Measurements from ENCODE around the gene KATNBL1.
A peak's percentile ranks its signal among the peaks of the same experiment; 100 is the strongest.
"Not testable (repeated sequence)": the region's sequence is repeated elsewhere in the genome, so short reads cannot be mapped to it uniquely, and the experiment has no call there.

KATNBL1 gene

GRCh38 chr15:34203305-34203704 is 6.6 kb downstream of the KATNBL1 start:
- DNase-seq (ENCODE audit: low spot score) = no peak

DNA sequence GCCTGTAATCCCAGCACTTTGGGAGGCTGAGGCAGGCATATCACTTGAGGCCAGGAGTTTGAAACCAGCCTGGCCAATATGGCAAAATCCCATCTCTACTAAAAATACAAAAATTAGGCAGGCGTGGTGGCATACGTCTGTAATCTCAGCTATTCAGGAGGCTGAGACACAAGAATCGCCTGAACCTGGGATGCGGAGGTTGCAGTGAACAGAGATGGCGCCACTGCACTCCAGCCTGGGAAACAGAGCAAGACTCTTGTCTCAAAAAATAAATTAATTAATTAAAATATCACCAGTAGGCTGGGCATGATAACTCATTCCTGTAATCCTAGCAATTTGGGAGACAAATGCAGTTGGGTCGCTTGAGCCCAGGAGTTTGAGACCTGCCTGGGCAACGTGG is 16.6 kb downstream of the KATNBL1 start:
- not testable (repeated sequence) for DNase-seq (ENCODE audit: low spot score)

- no peak for DNase-seq (ENCODE audit: low spot score)
Measured at GRCh38 chr15:34188711-34189110, 21.2 kb downstream of the KATNBL1 start.

- no peak for DNase-seq (ENCODE audit: low spot score)
Measured at GRCh38 chr15:34185666-34186065, 24.2 kb downstream of the KATNBL1 start.

DNA sequence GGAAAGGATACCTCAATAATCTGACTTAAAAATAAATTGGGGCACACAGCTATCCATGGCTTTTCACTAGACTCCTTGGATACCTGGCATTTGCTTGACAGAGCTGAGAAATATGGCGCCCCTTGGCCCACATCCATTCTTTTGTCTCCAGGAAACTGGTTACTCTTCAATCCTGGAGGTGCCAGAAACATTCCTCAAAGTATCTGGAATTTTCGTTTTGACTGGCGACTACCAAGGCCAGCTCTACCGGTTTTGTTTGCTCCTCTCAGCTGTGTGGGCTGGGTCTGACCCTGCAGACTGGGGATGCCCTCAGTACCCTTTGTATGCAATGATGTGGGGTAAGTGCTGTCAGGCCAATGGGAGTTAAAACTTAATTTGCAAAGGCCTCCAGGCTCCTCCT is 27.0 kb downstream of the KATNBL1 start:
- peak; percentile 11 for DNase-seq (ENCODE audit: low spot score)

DNA sequence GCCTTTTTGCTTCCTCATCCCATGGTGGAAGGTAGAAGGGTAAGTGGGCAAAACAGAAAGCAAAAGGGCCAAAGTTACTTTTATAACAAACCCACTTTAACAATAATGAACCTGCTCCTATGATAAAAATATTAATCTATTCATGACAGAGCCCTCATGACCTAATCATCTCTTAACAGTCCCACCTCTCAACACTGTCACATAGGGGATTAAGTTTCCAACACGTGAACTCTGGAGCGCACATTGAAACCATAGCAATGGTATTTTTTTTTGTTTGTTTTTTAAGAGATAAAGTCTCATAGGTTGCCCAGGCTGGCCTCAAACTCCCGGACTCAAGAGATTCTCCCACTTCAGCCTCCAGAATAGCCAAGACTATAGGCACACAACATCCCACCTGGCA is 30.7 kb downstream of the KATNBL1 start:
- no peak for DNase-seq (ENCODE audit: low spot score)

GRCh38 chr15:34165987-34166573 is 43.8 kb downstream of the KATNBL1 start:
- not testable (repeated sequence) for DNase-seq (ENCODE audit: low spot score)

- DNase-seq (ENCODE audit: low spot score) = no peak
Measured at GRCh38 chr15:34161329-34161963, 48.5 kb downstream of the KATNBL1 start.

DNA sequence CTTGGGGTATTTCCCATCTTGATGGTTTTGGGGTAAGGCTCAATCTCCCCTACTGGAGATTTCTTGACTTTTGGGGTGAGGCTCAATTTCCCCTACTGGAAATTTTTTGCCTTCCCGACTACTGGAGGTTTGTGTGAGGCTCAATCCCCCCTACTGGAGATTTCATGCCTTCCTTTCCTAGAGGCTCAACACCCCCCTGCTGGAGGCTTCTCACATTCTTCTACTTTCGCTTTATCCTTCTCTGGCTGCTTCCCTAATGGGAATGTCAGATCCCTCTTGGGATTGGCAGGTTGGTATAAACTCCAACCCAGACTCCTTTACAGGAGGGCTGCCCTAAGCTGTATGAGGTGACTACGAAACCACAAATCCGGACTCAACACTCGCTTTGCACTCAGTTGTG is 49.2 kb downstream of the KATNBL1 start:
- no peak for DNase-seq (ENCODE audit: low spot score)

- DNase-seq (ENCODE audit: low spot score) = no peak
Measured at GRCh38 chr15:34158355-34158754, 51.5 kb downstream of the KATNBL1 start.

- DNase-seq (ENCODE audit: low spot score) = no peak
Measured at GRCh38 chr15:34155859-34156258, 54.0 kb downstream of the KATNBL1 start.

- DNase-seq (ENCODE audit: low spot score) = no peak
Measured at GRCh38 chr15:34154725-34155204, 55.1 kb downstream of the KATNBL1 start.

- no peak for DNase-seq (ENCODE audit: low spot score)
Measured at GRCh38 chr15:34147371-34148140, 62.3 kb downstream of the KATNBL1 start.

DNA sequence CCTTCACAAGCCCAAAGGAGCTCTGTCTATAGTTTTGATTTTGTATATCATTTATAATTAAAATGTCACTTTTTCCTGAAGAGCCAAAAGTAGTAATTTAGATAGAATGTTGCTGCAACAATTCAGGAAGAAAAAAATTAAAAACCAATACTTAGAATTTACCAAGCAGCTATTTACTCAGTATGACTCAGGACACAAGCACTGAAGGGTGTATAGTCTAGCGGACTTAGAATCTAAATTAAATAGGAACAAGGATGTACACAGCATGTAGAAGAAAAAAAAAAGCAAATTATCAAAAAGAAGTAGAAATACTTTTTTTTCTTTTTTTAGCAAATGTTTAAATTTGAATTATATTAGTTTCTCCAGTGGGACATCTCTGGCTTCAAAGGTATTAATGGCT is 76.4 kb downstream of the KATNBL1 start:
- DNase-seq (ENCODE audit: low spot score) = no peak

DNA sequence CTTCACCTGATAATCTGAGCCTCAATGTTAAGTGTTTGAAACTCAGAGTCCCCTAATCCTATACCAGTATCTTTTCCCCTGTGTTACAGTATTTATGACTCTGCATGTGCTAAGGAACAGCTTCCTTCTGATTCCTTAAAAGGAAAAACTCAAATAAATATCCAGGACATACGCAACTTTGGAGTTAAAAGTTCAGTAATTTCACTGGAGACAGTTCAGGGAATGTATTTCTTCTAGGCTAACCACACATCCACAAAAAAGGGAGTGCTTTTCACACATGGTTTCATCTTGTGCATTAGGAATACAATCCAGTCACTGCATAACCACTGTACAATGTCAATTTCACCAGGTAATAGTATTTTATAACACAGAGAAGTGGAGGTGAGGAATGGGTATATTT is 77.0 kb downstream of the KATNBL1 start:
- no peak for DNase-seq (ENCODE audit: low spot score)

DNA sequence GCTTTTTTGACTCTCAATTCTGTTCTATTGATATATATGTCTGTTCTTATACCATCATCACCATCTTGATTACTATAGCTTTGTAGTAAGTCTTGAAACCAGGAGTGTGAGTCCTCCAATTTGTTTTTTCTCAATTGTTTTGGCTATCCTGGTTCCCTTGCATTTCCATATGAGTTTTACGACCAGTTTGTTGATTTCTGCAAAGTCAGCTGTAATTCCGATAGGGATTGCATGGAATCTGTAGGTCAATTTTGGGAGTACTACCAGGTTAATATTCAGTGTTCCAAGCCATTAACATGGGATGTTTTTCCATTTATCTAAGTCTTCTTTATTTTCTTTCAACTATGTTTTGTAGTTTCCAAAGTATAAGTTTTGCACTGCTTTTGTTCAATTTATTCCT is 81.0 kb downstream of the KATNBL1 start:
- no peak for DNase-seq (ENCODE audit: low spot score)

DNA sequence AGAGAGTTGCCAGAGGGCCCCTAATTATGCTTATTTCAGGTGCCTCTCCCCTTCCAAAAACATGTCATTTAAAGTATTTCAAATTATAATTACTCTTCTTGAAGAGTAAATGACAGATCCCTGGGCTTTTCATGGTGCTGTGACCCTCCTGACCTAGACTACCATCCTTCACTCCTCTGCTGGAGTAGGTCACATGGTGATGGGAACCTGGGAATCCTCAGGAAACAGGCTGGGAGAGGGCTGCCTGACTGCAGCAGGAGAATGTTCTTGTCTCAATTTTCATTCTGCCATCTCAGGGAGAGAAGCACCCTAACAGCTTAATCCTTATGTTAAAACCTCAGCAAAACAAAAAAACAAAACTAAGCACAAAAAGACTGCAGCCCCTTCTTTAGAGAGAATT is 83.4 kb downstream of the KATNBL1 start:
- no peak for DNase-seq (ENCODE audit: low spot score)

DNA sequence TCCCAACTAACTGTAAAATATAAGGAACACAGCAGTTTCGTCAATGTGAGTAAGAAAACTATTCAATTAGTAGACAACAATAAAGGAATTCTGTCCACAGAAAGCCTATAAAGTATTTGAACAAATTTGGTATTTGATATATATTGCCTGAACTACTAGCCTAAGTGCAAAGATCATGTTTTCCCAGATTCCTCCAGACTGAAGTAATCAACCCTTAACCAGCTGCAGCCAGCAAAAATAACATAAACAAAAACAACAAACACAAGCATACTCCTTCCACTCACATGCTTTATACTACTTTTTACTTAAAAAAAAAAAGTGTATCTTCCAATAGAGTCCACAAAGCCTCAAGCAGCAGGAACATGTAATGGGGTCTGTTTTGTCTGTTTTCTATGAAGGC is 84.0 kb downstream of the KATNBL1 start:
- no peak for DNase-seq (ENCODE audit: low spot score)

DNA sequence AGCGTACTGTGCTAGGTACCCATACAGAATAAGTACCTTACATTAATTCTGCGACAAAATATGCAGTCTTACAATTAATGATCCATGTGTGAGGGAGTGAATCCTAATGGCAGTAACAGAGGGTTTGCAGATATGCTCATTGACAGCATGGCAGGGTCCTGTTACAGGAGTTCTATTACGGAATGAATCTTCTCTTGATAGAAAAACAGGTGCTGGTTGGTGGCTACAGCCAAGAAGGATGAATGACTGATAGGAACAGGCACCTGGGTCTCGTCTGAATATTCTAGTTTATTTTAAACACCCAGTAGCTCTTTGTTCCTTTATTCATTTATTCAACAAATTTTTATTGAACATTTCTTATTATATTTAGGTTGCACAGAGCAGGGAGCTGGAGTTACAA is 85.2 kb downstream of the KATNBL1 start:
- DNase-seq (ENCODE audit: low spot score) = no peak

GRCh38 chr15:34122771-34123183 is 87.1 kb downstream of the KATNBL1 start:
- DNase-seq (ENCODE audit: low spot score) = no peak

- DNase-seq (ENCODE audit: low spot score) = not testable (repeated sequence)
Measured at GRCh38 chr15:34121786-34122185, 88.1 kb downstream of the KATNBL1 start.

GRCh38 chr15:34120420-34120819 is 89.5 kb downstream of the KATNBL1 start:
- DNase-seq (ENCODE audit: low spot score) = not testable (repeated sequence)

DNA sequence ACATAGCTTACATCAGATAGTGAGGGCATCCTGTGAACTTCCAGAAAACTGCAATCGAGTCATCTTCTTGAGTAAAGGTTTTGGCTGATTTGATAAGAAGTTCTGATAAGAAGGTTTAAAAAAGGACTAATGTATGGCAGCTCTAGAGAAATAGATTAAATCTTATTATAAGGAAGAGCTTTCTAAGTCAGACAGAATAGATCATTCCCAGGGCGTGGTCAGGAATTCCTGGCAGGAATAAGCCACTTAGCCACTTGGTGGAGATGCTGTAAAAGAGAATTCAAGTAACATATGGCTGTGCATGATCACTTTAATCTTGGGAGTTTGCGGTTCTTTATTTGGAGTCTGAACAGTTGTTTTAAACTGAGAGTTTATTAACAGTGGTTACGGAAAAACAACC is 90.6 kb downstream of the KATNBL1 start:
- DNase-seq (ENCODE audit: low spot score) = no peak

All from cerebellar cortex (tissue), 1 donor.